Neural cell (in vitro differentiated cells): ENCODE data around the gene CYTH3. TPM values are rescaled to one million over a fixed set of nuclear protein-coding genes. Genes with fewer than 3 reads are reported as not detected.

Experiments
- H2AFZ ChIP-seq: fragments of 200-600, 300-800 bp; sonication (generic), shearing (Covaris generic); 2 replicates; pipeline ENCODE4 v1.6.0; 2014; ENCODE audit warnings: low read depth, mild to moderate bottlenecking, antibody characterized with exemption, low read length, moderate library complexity
- H3F3A ChIP-seq: fragments of 200-600 bp; shearing (Covaris generic); 2 replicates; pipeline ENCODE4 v1.6.1; 2016; ENCODE audit warnings: mild to moderate bottlenecking, moderate library complexity, mixed read lengths, antibody characterized with exemption, low read length; ENCODE audit not compliant: insufficient read depth, poor library complexity, severe bottlenecking
- H3K27ac ChIP-seq: fragments of 200-600, 300-800 bp; sonication (generic), shearing (Covaris generic); 2 replicates; pipeline ENCODE4 v1.5.1; 2014; ENCODE audit warnings: mild to moderate bottlenecking, low read length, moderate library complexity
- H3K27me3 ChIP-seq: fragments of 300-800, 200-600 bp; sonication (generic), shearing (Covaris generic); 2 replicates; pipeline ENCODE4 v1.6.0; 2014; ENCODE audit warnings: mild to moderate bottlenecking, low read depth, low read length, moderate library complexity; ENCODE audit not compliant: insufficient read depth
- H3K36me3 ChIP-seq: fragments of 300-800, 200-600 bp; sonication (generic), shearing (Covaris generic); 2 replicates; pipeline ENCODE4 v1.5.1; 2014; ENCODE audit warnings: mild to moderate bottlenecking, antibody characterized with exemption, low read length, moderate library complexity; ENCODE audit not compliant: insufficient read depth
- H3K4me2 ChIP-seq: fragments of 300-800, 200-600 bp; sonication (generic), shearing (Covaris generic); 2 replicates; pipeline ENCODE4 v1.6.0; 2014; ENCODE audit warnings: mild to moderate bottlenecking, low read length
- H3K4me3 ChIP-seq: fragments of 300-800, 200-600 bp; sonication (generic), shearing (Covaris generic); 2 replicates; pipeline ENCODE4 v1.5.1; 2014; ENCODE audit warnings: mild to moderate bottlenecking, low read length, moderate library complexity
- H3K79me2 ChIP-seq: fragments of 200-600 bp; shearing (Covaris generic); replicated peaks from 2 replicates; pipeline ENCODE4 v1.6.0; 2014; ENCODE audit warnings: mild to moderate bottlenecking, low read length, moderate library complexity; ENCODE audit not compliant: insufficient read depth
- H3K9ac ChIP-seq: fragments of 300-800, 200-600 bp; sonication (generic), shearing (Covaris generic); 2 replicates; pipeline ENCODE4 v1.6.1; 2016; ENCODE audit warnings: mild to moderate bottlenecking, low read length, mixed read lengths
- H3K9me2 ChIP-seq: fragments of 200-600 bp; shearing (Covaris generic); 2 replicates; pipeline ENCODE4 v1.6.1; 2016; ENCODE audit warnings: mild to moderate bottlenecking, low read length, mixed read lengths; ENCODE audit not compliant: insufficient read depth
- H3K9me3 ChIP-seq: fragments of 200-600, 300-800 bp; sonication (generic), shearing (Covaris generic); 2 replicates; pipeline ENCODE4 v1.6.1; 2016; ENCODE audit warnings: mild to moderate bottlenecking, mixed run types, low read length, moderate library complexity, mixed read lengths
- H4K20me1 ChIP-seq: fragments of 200-600 bp; shearing (Covaris generic); 2 replicates; pipeline ENCODE4 v1.6.1; 2016; ENCODE audit warnings: mild to moderate bottlenecking, mixed run types; ENCODE audit not compliant: insufficient read depth
- CTCF ChIP-seq: fragments of 450-650 bp; IDR thresholded peaks from 2 replicates; pipeline ENCODE4 v1.5.1; 2014; ENCODE audit warnings: antibody characterized with exemption, mild to moderate bottlenecking, moderate library complexity; ENCODE audit not compliant: poor library complexity, severe bottlenecking
- EP300 ChIP-seq: fragments of 450-650 bp; conservative IDR thresholded peaks from 2 replicates; pipeline ENCODE4 v1.6.1; 2014; ENCODE audit warnings: antibody characterized with exemption, mild to moderate bottlenecking, moderate library complexity; ENCODE audit not compliant: poor library complexity, severe bottlenecking
- EZH2 ChIP-seq: fragments of 200-600, 300-800 bp; shearing (Covaris generic), sonication (generic); IDR thresholded peaks from 2 replicates; pipeline ENCODE4 v1.6.1; 2014; ENCODE audit warnings: antibody characterized with exemption, low read length, borderline replicate concordance, mild to moderate bottlenecking; ENCODE audit not compliant: insufficient read depth, poor library complexity, severe bottlenecking
- MXI1 ChIP-seq: fragments of 450-650 bp; conservative IDR thresholded peaks from 2 replicates; pipeline ENCODE4 v1.6.1; 2014; ENCODE audit warnings: antibody characterized with exemption, mild to moderate bottlenecking; ENCODE audit not compliant: poor library complexity, severe bottlenecking
- POLR2AphosphoS5 ChIP-seq: IDR thresholded peaks from 2 replicates; pipeline ENCODE4 v1.6.1; 2012
- RAD21 ChIP-seq: fragments of 450-650 bp; conservative IDR thresholded peaks from 2 replicates; pipeline ENCODE4 v1.6.1; 2014; ENCODE audit warnings: antibody characterized with exemption, mild to moderate bottlenecking, moderate library complexity
- REST ChIP-seq: IDR thresholded peaks from 2 replicates; pipeline ENCODE4 v1.6.1; 2012; ENCODE audit warnings: borderline replicate concordance
- SMC3 ChIP-seq: fragments of 450-650 bp; conservative IDR thresholded peaks from 2 replicates; pipeline ENCODE4 v1.6.1; 2014; ENCODE audit warnings: antibody characterized with exemption, mild to moderate bottlenecking, moderate library complexity; ENCODE audit not compliant: poor library complexity
- TAF1 ChIP-seq: IDR thresholded peaks from 2 replicates; pipeline ENCODE4 v1.6.1; 2012; ENCODE audit warnings: low read depth
- polyA plus RNA-seq: library from polyadenylated mRNA; depleted of rRNA; stranded (reverse); fragments of >200 nt; gene quantifications from 2 replicates; pipeline ENCODE4 v1.2.3, GENCODE V29; 2014

The CYTH3 gene
- polyA plus RNA-seq, 1 donor from 2014 or later = 33.9 TPM

GRCh38 chr7:6258440-6259182 lies 13.8 kb downstream of the CYTH3 start:
- no peaks in the 10 kb centered on the region for H3K36me3 ChIP-seq
- no peaks in the 10 kb centered on the region for H3K9me3 ChIP-seq
- no peak overlapping the region for H2AFZ ChIP-seq
- no peaks in the 10 kb centered on the region for H3K27me3 ChIP-seq
- no peak overlapping the region for H3K9ac ChIP-seq
- H3K4me2 ChIP-seq = no peak overlapping the region
- no peak overlapping the region for H3K27ac ChIP-seq
- peaks cover 3% of the 10 kb centered on the region for H3K79me2 ChIP-seq
- no peaks in the 10 kb centered on the region for H3K9me2 ChIP-seq
- H4K20me1 ChIP-seq = no peaks in the 10 kb centered on the region
- no peak overlapping the region for H3K4me3 ChIP-seq
- no peak for TF ChIP-seq RAD21
- no peak for TF ChIP-seq CTCF
- TF ChIP-seq EP300 = no peak
- TF ChIP-seq REST = no peak
- no peak for TF ChIP-seq POLR2AphosphoS5
- TF ChIP-seq MXI1 = no peak
- TF ChIP-seq TAF1 = no peak
- TF ChIP-seq EZH2 = no peak
- TF ChIP-seq SMC3 = no peak
- H3F3A ChIP-seq = no peaks in the 10 kb centered on the region

GRCh38 chr7:6257675-6258074 lies 14.7 kb downstream of the CYTH3 start:
- H3K27me3 ChIP-seq = no peaks in the 10 kb centered on the region

More at GRCh38 chr7:6257675-6258074, 14.7 kb downstream of the CYTH3 start:
- no peaks in the 10 kb centered on the region for H3K9me3 ChIP-seq
- no peak overlapping the region for H2AFZ ChIP-seq
- TF ChIP-seq EP300 = no peak
- TF ChIP-seq MXI1 = no peak
- H3K4me3 ChIP-seq = no peak overlapping the region
- H3K9me2 ChIP-seq = no peaks in the 10 kb centered on the region
- H3K9ac ChIP-seq = no peak overlapping the region
- no peaks in the 10 kb centered on the region for H3F3A ChIP-seq
- H3K79me2 ChIP-seq = peaks cover 3% of the 10 kb centered on the region
- H4K20me1 ChIP-seq = no peaks in the 10 kb centered on the region
- H3K27ac ChIP-seq = no peak overlapping the region
- no peaks in the 10 kb centered on the region for H3K36me3 ChIP-seq
- no peak overlapping the region for H3K4me2 ChIP-seq
